CD8-positive, alpha-beta memory T cell (primary cell): Measurements from ENCODE around the gene IFNAR1. TPM values are rescaled to one million over a fixed set of nuclear protein-coding genes. Genes with fewer than 3 reads are reported as not detected.

Source experiments
- CTCF ChIA-PET: fragments of 350-600 bp; sonication (Branson Sonifier 250); formaldehyde crosslinking; loops from one replicate; lab custom pipeline; 2021; ENCODE audit warnings: antibody characterized with exemption; lab: Charles Lee
- POLR2A ChIA-PET: fragments of 350-600 bp; sonication (Branson Sonifier 250); formaldehyde crosslinking; loops from one replicate; lab custom pipeline; 2021; ENCODE audit warnings: antibody characterized with exemption; lab: Charles Lee
- DNase-seq, 5 donors: peaks; one replicate each; pipeline versions ENCODE4 v3.0.0 to v3.0.0-alpha.2; 2020 to 2022; ENCODE audit warnings: mixed read lengths in 1 of 5
- H3K27ac ChIP-seq: one replicate; pipeline ENCODE4 v1.7.0; 2013; ENCODE audit warnings: low read depth, mild to moderate bottlenecking, low read length, moderate library complexity
- H3K27me3 ChIP-seq: 2 replicates; pipeline ENCODE4 v1.7.0; 2013; ENCODE audit warnings: low read length, mild to moderate bottlenecking; ENCODE audit not compliant: insufficient read depth, poor library complexity, severe bottlenecking
- H3K36me3 ChIP-seq: 2 replicates; pipeline ENCODE4 v1.7.0; 2013; ENCODE audit warnings: mild to moderate bottlenecking, low read length, moderate library complexity; ENCODE audit not compliant: insufficient read depth
- H3K4me1 ChIP-seq: 2 replicates; pipeline ENCODE4 v1.7.0; 2013; ENCODE audit warnings: mild to moderate bottlenecking, low read length, moderate library complexity; ENCODE audit not compliant: insufficient read depth
- H3K4me3 ChIP-seq: 2 replicates; pipeline ENCODE4 v1.7.0; 2013; ENCODE audit warnings: mild to moderate bottlenecking, low read length
- H3K9me3 ChIP-seq: 2 replicates; pipeline ENCODE4 v1.7.0; 2013; ENCODE audit warnings: mild to moderate bottlenecking, low read length
- H3K27ac Mint-ChIP-seq, 8 donors: one replicate each; pipeline ENCODE4 v1.8.0; 2020 to 2021; ENCODE audit warnings: mixed read lengths in 8 of 8, mild to moderate bottlenecking in 6 of 8, inconsistent platforms in 3 of 8, moderate library complexity in 3 of 8
- H3K27me3 Mint-ChIP-seq, 2 donors: one replicate each; pipeline ENCODE4 v1.8.0; 2020 to 2021; ENCODE audit warnings: mixed read lengths in 2 of 2, mild to moderate bottlenecking in 1 of 2, moderate library complexity in 1 of 2
- H3K36me3 Mint-ChIP-seq, 3 donors: one replicate each; pipeline ENCODE4 v1.8.0; 2020 to 2021; ENCODE audit warnings: mixed read lengths in 3 of 3, inconsistent platforms in 1 of 3, mild to moderate bottlenecking in 1 of 3
- H3K4me1 Mint-ChIP-seq, 3 donors: one replicate each; pipeline ENCODE4 v1.8.0; 2020 to 2021; ENCODE audit warnings: mixed read lengths in 3 of 3, inconsistent platforms in 1 of 3, mild to moderate bottlenecking in 1 of 3
- H3K4me3 Mint-ChIP-seq, 7 donors: one replicate each; pipeline ENCODE4 v1.8.0; 2020 to 2021; ENCODE audit warnings: mixed read lengths in 7 of 7, mild to moderate bottlenecking in 6 of 7, moderate library complexity in 4 of 7, inconsistent platforms in 2 of 7
- H3K9me3 Mint-ChIP-seq, 5 donors: one replicate each; pipeline ENCODE4 v1.8.0; 2020 to 2022; ENCODE audit warnings: mixed read lengths in 5 of 5, mild to moderate bottlenecking in 3 of 5, moderate library complexity in 2 of 5, inconsistent platforms in 1 of 5
- polyA plus RNA-seq: library from polyadenylated mRNA; unstranded; fragments of 300-500 nt; fragmentation: Illumina TruSeq; gene quantifications from one replicate; pipeline ENCODE4 v1.2.3, GENCODE V29; 2021
- total RNA-seq, 2 experiments: library from RNA; stranded (reverse); gene quantifications; one replicate each; pipeline ENCODE4 v1.2.3, GENCODE V29; 2021

The IFNAR1 gene
- total and polyA plus RNA-seq, 3 experiments from 2014 or later, result 31.6 to 54.6 (median 34.1) TPM

DNA sequence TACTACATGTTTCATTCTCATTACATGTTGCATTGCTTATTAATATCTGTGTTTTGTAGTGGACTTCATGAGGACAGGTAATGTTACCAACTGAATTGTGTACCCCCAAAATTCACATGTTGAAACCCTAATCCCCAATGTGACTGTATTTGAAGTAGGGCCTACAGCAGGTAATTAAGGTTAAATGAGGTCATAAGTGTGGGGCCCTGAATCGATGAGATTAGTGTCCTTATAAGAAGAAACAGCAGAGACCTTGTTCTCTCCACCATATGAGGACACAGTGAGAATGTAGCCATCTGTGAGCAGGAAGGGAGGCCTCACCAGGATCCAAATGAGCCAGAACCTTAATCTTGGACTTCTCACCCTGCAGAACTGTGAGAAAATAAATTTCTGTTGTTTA is 15.0 kb upstream of the IFNAR1 start:
- Mint-ChIP-seq H3K27ac (no peak overlapping the region), H3K9me3 (peaks cover 0 to 5% (median 0%) of the 10 kb centered on the region in 5 donors), H3K27me3 (peaks cover 3 to 8% of the 10 kb centered on the region in 2 donors), H3K4me1 (peaks cover 8 to 11% (median 10%) of the 10 kb centered on the region in 3 donors), H3K36me3 (no peaks in the 10 kb centered on the region), H3K4me3 (no peak overlapping the region)
- Histone ChIP-seq H3K4me1 (peaks cover 9% of the 10 kb centered on the region), H3K36me3 (no peaks in the 10 kb centered on the region), H3K4me3 (no peak overlapping the region), H3K27ac (no peak overlapping the region), H3K9me3 (no peaks in the 10 kb centered on the region), H3K27me3 (no peaks in the 10 kb centered on the region)
- ChIA-PET POLR2A (no interaction called here), CTCF (no interaction called here)
- no peak for DNase-seq

DNA sequence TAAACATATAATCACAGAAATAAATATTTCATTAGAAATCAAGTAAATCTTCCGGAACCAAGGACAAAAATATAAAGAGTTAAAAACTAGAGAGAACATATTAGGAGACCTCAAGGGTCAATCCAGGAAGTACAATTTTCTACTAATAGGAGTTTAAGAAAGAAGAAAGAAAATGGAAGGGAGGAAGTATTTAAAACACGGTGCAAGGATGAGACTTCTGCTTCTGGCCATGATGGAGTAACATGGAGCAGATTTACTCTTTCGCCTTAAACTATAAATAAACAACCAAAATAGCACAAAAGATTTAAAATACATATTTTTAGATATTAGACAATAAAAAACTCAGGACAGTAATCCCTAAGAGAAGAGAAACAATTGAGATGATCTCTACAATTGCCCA is 12.6 kb upstream of the IFNAR1 start:
- Mint-ChIP-seq H3K4me1 (peaks cover 8 to 11% (median 10%) of the 10 kb centered on the region in 3 donors), H3K36me3 (no peaks in the 10 kb centered on the region), H3K4me3 (no peak overlapping the region), H3K9me3 (peaks cover 0 to 5% (median 0%) of the 10 kb centered on the region in 5 donors), H3K27me3 (peaks cover 4 to 17% of the 10 kb centered on the region in 2 donors), H3K27ac (peak overlapping the region in 1 of 8 donors; percentile 24)
- H3K4me3 ChIP-seq, result no peak overlapping the region
- H3K36me3 ChIP-seq, result no peaks in the 10 kb centered on the region
- ChIA-PET POLR2A (interaction anchor here (0.6 kb wide), 1 partner anchor 73 kb away, joined by 4 read pairs; no protein-coding TSS in a partner anchor), CTCF (interaction anchor here (1.0 to 1.1 kb wide), 2 partner anchors 28 to 50 kb away, joined by 3 to 4 read pairs; no protein-coding TSS in a partner anchor)
- no peak overlapping the region for H3K27ac ChIP-seq
- H3K4me1 ChIP-seq, result peaks cover 9% of the 10 kb centered on the region
- no peaks in the 10 kb centered on the region for H3K27me3 ChIP-seq
- H3K9me3 ChIP-seq, result no peaks in the 10 kb centered on the region
- DNase-seq, result no peak

DNA sequence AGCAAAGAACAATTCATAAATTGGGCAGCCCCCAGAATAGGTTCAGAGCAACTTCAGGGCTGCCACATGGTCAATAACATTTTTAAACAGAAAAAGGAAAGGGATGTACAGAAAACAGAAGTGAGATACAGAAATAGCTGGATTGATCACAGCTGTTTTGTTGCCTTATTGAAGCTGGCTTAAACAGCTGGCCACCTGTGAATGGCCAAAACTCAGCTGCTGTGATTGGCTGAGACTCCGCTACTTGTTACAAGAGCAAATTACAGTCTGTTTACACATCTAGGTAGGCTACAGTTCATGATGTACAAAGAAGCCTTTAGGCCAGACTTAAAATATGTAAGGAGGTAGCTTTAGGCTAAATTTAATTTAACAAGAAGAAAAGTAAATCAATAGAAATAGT is 11.6 kb upstream of the IFNAR1 start:
- Mint-ChIP-seq H3K27me3 (peaks cover 11 to 17% of the 10 kb centered on the region in 2 donors), H3K36me3 (no peaks in the 10 kb centered on the region), H3K9me3 (peaks cover 0 to 5% (median 0%) of the 10 kb centered on the region in 5 donors), H3K27ac (no peak overlapping the region), H3K4me1 (peaks cover 8 to 11% (median 10%) of the 10 kb centered on the region in 3 donors), H3K4me3 (no peak overlapping the region)
- H3K36me3 ChIP-seq, result no peaks in the 10 kb centered on the region
- no peaks in the 10 kb centered on the region for H3K9me3 ChIP-seq
- CTCF ChIA-PET, result no interaction called here
- no peaks in the 10 kb centered on the region for H3K27me3 ChIP-seq
- POLR2A ChIA-PET, result interaction anchor here (0.6 kb wide), 1 partner anchor 79 kb away, joined by 4 read pairs; no protein-coding TSS in a partner anchor
- no peak overlapping the region for H3K27ac ChIP-seq
- DNase-seq, result no peak
- H3K4me3 ChIP-seq, result no peak overlapping the region
- peaks cover 9% of the 10 kb centered on the region for H3K4me1 ChIP-seq

DNA sequence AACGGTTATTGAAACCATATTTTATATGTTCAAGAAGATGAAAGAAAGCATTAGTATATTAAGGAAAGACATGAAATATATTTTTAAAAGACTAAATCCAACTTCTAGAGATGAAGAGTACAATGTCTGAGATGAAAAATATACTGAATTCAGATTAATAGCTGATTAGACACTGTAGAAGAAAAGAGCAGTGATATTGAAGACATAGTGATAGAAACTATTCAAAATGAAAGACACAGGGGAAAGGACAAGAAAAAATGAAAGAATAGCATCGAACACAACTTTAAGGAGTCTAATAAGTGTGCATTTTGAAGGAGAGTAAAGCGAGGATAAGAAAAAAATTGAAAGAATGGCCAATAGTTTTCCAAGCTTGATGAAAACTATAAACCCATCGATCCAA is 11.2 kb upstream of the IFNAR1 start:
- no peak for DNase-seq
- no peaks in the 10 kb centered on the region for H3K9me3 ChIP-seq
- ChIA-PET POLR2A (interaction anchor here (0.6 kb wide), 1 partner anchor 79 kb away, joined by 4 read pairs; no protein-coding TSS in a partner anchor), CTCF (no interaction called here)
- no peak overlapping the region for H3K27ac ChIP-seq
- Mint-ChIP-seq H3K27me3 (peaks cover 11 to 17% of the 10 kb centered on the region in 2 donors), H3K27ac (no peak overlapping the region), H3K4me1 (peaks cover 6 to 7% (median 7%) of the 10 kb centered on the region in 3 donors), H3K9me3 (peaks cover 0 to 5% (median 0%) of the 10 kb centered on the region in 5 donors), H3K36me3 (no peaks in the 10 kb centered on the region), H3K4me3 (no peak overlapping the region)
- peaks cover 6% of the 10 kb centered on the region for H3K4me1 ChIP-seq
- no peak overlapping the region for H3K4me3 ChIP-seq
- no peaks in the 10 kb centered on the region for H3K36me3 ChIP-seq
- no peaks in the 10 kb centered on the region for H3K27me3 ChIP-seq

DNA sequence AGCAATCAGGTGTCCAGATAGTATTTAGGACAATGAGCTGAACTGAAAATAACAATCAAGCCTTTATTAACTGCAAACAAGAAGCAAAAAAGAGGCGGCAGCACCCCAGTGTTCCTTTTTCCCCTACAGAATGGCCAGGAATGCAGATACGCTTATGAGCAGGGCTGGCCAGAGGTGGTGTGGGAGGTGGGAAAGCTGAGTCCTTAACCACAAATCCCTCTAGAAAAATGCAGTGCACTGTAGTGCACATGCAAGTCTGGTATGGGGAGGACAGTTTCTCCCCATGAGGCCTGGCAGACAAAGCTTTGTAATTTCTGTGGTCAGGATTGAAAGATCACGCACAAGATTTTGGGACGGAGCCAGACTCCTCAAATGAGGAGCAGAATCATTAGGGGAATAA is 10.7 kb upstream of the IFNAR1 start:
- Mint-ChIP-seq H3K4me3 (no peak overlapping the region), H3K27ac (no peak overlapping the region), H3K27me3 (peaks cover 11 to 17% of the 10 kb centered on the region in 2 donors), H3K4me1 (peaks cover 2% of the 10 kb centered on the region in 3 donors), H3K36me3 (no peaks in the 10 kb centered on the region), H3K9me3 (peaks cover 0 to 5% (median 0%) of the 10 kb centered on the region in 5 donors)
- Histone ChIP-seq H3K4me3 (no peak overlapping the region), H3K27ac (no peak overlapping the region), H3K4me1 (peaks cover under 1% of the 10 kb centered on the region), H3K27me3 (no peaks in the 10 kb centered on the region), H3K9me3 (no peaks in the 10 kb centered on the region), H3K36me3 (no peaks in the 10 kb centered on the region)
- DNase-seq, result no peak
- ChIA-PET CTCF (interaction anchor here (1.2 kb wide), 1 partner anchor 117 kb away, joined by 3 read pairs; no protein-coding TSS in a partner anchor), POLR2A (no interaction called here)

DNA sequence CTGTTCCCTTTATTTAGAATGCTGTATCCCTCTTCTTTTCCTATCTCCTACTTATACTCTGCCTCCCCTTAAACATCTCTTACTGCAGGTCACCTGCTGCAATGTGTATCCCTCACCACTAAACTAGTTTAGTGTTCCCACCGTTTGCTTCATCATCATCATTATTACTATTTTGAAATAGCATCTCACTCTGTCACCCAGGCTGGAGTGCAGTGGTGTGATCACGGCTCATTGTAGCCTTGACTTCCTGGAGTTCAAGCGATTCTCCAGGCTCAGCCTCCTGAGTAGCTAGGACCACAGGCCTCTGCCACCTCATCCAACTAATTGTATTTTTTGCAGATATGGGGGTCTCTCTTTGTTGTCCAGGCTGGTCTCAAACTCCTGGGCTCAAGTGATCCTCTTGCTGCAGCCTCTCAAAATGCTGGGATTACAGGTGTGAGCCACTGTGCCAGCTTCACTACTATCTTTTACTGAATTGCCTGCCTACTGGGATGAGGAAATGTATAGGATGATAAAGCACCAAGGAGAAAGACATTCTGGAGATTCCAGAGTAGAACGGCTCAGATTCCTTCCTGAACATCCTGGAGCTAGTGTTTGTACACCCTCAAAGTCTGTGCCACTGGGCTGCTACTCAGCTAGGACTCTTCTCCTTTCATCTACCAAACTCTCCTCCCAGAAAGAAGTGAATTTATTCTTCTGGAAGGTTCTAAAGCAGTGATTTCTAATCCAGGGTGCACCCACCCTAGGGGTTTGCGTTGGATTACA is 8.6 kb upstream of the IFNAR1 start:
- ChIA-PET CTCF (no interaction called here), POLR2A (no interaction called here)
- Histone ChIP-seq H3K27me3 (no peaks in the 10 kb centered on the region), H3K4me3 (no peak overlapping the region), H3K27ac (no peak overlapping the region), H3K36me3 (no peaks in the 10 kb centered on the region), H3K9me3 (no peaks in the 10 kb centered on the region), H3K4me1 (no peaks in the 10 kb centered on the region)
- no peak for DNase-seq
- H3K4me3 Mint-ChIP-seq, result no peak overlapping the region
- H3K4me1 Mint-ChIP-seq, result no peaks in the 10 kb centered on the region
- H3K27ac Mint-ChIP-seq, result no peak overlapping the region
- H3K27me3 Mint-ChIP-seq, result peaks cover 11 to 17% of the 10 kb centered on the region in 2 donors
- H3K36me3 Mint-ChIP-seq, result no peaks in the 10 kb centered on the region
- peaks cover 0 to 5% (median 0%) of the 10 kb centered on the region in 5 donors for H3K9me3 Mint-ChIP-seq

DNA sequence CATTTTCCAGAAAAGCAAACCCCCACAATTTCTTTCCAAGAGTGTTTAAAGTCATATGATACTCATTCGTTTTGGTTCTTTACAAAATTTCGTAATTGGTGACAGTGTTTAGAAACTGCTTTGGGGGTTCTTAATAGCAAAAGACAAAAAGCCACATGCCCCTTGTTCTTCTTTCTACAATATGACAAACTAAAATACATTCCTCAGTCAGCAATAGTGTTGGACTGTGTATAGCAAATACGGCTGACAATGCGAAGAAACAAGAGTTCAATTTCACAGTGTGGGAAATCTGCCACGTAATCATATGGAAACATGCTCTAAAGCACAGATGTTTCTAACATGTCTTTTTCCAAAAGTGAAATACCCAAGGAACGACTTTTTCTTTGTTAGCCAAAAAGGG is 7.6 kb upstream of the IFNAR1 start:
- H3K4me1 ChIP-seq, result no peaks in the 10 kb centered on the region
- Mint-ChIP-seq H3K4me1 (no peaks in the 10 kb centered on the region), H3K4me3 (no peak overlapping the region), H3K36me3 (no peaks in the 10 kb centered on the region), H3K9me3 (peaks cover 0 to 5% (median 0%) of the 10 kb centered on the region in 5 donors), H3K27me3 (peaks cover 11 to 17% of the 10 kb centered on the region in 2 donors), H3K27ac (no peak overlapping the region)
- H3K4me3 ChIP-seq, result no peak overlapping the region
- H3K27me3 ChIP-seq, result no peaks in the 10 kb centered on the region
- ChIA-PET CTCF (no interaction called here), POLR2A (no interaction called here)
- no peaks in the 10 kb centered on the region for H3K36me3 ChIP-seq
- no peak overlapping the region for H3K27ac ChIP-seq
- no peak for DNase-seq
- no peaks in the 10 kb centered on the region for H3K9me3 ChIP-seq

DNA sequence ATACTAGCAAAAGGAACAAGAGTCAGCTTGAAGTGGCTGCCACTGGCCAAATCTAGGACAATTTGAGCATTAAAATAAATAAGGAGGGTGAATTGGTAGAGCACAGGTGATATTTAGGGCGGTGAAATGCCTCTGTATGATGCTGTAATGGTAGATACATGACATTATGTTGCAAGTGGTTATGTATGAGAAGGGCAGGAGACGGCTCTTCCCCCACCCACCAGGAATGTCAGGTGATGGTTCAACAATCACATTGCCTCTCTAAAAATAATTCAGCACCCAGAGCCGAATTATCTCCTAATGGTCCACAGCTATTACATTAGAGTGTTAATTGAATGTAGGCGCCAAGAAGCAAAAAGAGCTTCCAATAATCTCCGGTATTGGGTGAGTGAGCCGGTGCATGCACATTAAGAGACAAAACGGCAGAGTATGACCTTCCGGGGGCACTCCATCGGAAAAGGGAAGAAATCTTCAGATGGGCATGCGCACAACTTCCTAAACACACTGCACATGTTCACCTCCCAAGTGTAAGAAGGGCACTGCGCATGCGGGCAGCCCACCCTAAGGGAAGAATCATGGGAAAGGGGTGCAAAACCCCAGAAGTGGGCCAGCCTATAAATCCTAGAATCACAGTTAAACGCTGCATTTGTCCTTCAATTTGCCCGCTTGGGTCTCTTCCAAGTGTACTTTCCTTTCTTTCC is 6.8 kb upstream of the IFNAR1 start:
- H3K4me3 ChIP-seq, result no peak overlapping the region
- H3K27me3 ChIP-seq, result no peaks in the 10 kb centered on the region
- H3K27ac Mint-ChIP-seq, result no peak overlapping the region
- H3K36me3 Mint-ChIP-seq, result no peaks in the 10 kb centered on the region
- peaks cover 0 to 5% (median 0%) of the 10 kb centered on the region in 5 donors for H3K9me3 Mint-ChIP-seq
- H3K9me3 ChIP-seq, result no peaks in the 10 kb centered on the region
- H3K27ac ChIP-seq, result no peak overlapping the region
- H3K4me1 ChIP-seq, result no peaks in the 10 kb centered on the region
- no peak for DNase-seq
- ChIA-PET POLR2A (no interaction called here), CTCF (interaction anchor here (1.2 kb wide), 1 partner anchor 43 kb away, joined by 3 read pairs; no protein-coding TSS in a partner anchor)
- H3K4me3 Mint-ChIP-seq, result no peak overlapping the region
- peaks cover 11 to 17% of the 10 kb centered on the region in 2 donors for H3K27me3 Mint-ChIP-seq
- no peaks in the 10 kb centered on the region for H3K4me1 Mint-ChIP-seq
- no peaks in the 10 kb centered on the region for H3K36me3 ChIP-seq
